DOHH2 (cell line): ENCODE data around the gene OR56A5.

Experiments used
- H3F3A ChIP-seq: fragments of 200-600 bp; sonication (generic), shearing (Covaris generic); 2 replicates; pipeline ENCODE4 v1.6.0; 2016; ENCODE audit warnings: antibody characterized with exemption, mild to moderate bottlenecking; ENCODE audit not compliant: control insufficient read depth, insufficient read depth
- H3K27ac ChIP-seq: fragments of 200-600 bp; sonication (generic); 2 replicates; pipeline ENCODE4 v1.5.1; 2014; ENCODE audit warnings: low read depth, mild to moderate bottlenecking, low read length, moderate library complexity
- H3K27me3 ChIP-seq: fragments of 200-600 bp; sonication (generic); 2 replicates; pipeline ENCODE4 v1.6.1; 2014; ENCODE audit warnings: mild to moderate bottlenecking, low read length, mixed read lengths; ENCODE audit not compliant: control insufficient read depth
- H3K36me3 ChIP-seq: fragments of 200-600 bp; sonication (generic); 2 replicates; pipeline ENCODE4 v1.6.1; 2014; ENCODE audit warnings: mild to moderate bottlenecking, low read length, moderate library complexity, mixed read lengths; ENCODE audit not compliant: control insufficient read depth
- H3K4me1 ChIP-seq: fragments of 200-600 bp; sonication (generic); 2 replicates; pipeline ENCODE4 v1.6.1; 2014; ENCODE audit warnings: mild to moderate bottlenecking, low read length, mixed read lengths; ENCODE audit not compliant: control insufficient read depth
- H3K4me2 ChIP-seq: fragments of 200-600 bp; sonication (generic); 2 replicates; pipeline ENCODE4 v1.6.0; 2014; ENCODE audit warnings: mild to moderate bottlenecking, low read length, moderate library complexity
- H3K4me3 ChIP-seq: fragments of 200-600 bp; sonication (generic); 2 replicates; pipeline ENCODE4 v1.5.1; 2014; ENCODE audit warnings: mild to moderate bottlenecking, low read length, mixed read lengths
- H3K79me2 ChIP-seq: fragments of 200-600 bp; sonication (generic); 2 replicates; pipeline ENCODE4 v1.6.1; 2014; ENCODE audit warnings: mild to moderate bottlenecking, low read length, mixed read lengths; ENCODE audit not compliant: control insufficient read depth
- H3K9me2 ChIP-seq: fragments of 200-600 bp; sonication (generic); replicated peaks from 2 replicates; pipeline ENCODE4 v1.6.1; 2014; ENCODE audit warnings: mild to moderate bottlenecking, low read length, mixed read lengths; ENCODE audit not compliant: control insufficient read depth
- H3K9me3 ChIP-seq: fragments of 200-600 bp; sonication (generic); 2 replicates; pipeline ENCODE4 v1.6.1; 2014; ENCODE audit warnings: antibody characterized with exemption, low read length, mixed read lengths; ENCODE audit not compliant: control insufficient read depth, insufficient read depth
- H4K20me1 ChIP-seq: fragments of 200-600 bp; sonication (generic); 2 replicates; pipeline ENCODE4 v1.6.0; 2014; ENCODE audit warnings: low read depth, mild to moderate bottlenecking, antibody characterized with exemption, low read length, moderate library complexity; ENCODE audit not compliant: control insufficient read depth, insufficient read depth
- EZH2phosphoT487 ChIP-seq: fragments of 200-600 bp; sonication (generic); IDR thresholded peaks from 2 replicates; pipeline ENCODE4 v1.6.1; 2017; ENCODE audit warnings: borderline replicate concordance, mild to moderate bottlenecking, antibody characterized with exemption, low read length, moderate library complexity, mixed read lengths
- TF ChIP-seq, protein P1 (sequence below): fragments of 200-600 bp; sonication (generic); IDR thresholded peaks from one replicate; pipeline ENCODE4 v1.5.1; 2014; ENCODE audit warnings: antibody characterized with exemption, mild to moderate bottlenecking, low read depth, low read length; ENCODE audit not compliant: poor library complexity, severe bottlenecking

OR56A5 gene

DNA sequence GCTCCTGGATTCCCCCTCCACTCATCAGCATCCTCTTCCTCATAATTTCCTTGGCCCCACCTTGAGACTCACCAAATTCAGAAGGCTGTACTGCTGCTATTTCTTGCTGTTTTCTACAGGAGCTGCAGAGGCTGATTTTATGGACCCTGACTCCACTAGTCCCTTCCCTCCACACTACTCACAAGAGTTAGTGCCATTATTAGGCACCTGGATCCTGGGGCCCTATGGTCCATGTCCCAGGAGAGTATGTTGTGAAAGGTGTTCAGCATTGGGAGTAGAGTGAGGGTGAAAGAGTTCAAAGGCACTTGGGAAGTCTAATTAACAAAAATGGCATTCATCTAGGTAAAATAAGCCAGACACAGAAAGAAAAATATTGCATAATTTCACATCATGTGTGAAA, 38.6 kb upstream of the OR56A5 start, which contains the start of gene OR56A4:
TSS of gene OR56A4 (minus strand) at position 101 of the 400 bp plus-strand sequence. CDS start 3,954 bp downstream, outside the sequence.
- Histone ChIP-seq H3F3A (no peaks in the 10 kb centered on the region), H3K9me2 (no peaks in the 10 kb centered on the region), H3K4me3 (no peak within 1 kb of the TSS), H3K36me3 (no peaks in the 10 kb centered on the region), H3K9me3 (no peaks in the 10 kb centered on the region), H3K27me3 (no peaks in the 10 kb centered on the region; the same call in 1 of the 2 replicates), H4K20me1 (no peaks in the 10 kb centered on the region), H3K4me2 (no peak within 1 kb of the TSS), H3K27ac (no peak within 1 kb of the TSS), H3K79me2 (no peaks in the 10 kb centered on the region), H3K4me1 (no peaks in the 10 kb centered on the region)
- TF ChIP-seq, protein P1, sequence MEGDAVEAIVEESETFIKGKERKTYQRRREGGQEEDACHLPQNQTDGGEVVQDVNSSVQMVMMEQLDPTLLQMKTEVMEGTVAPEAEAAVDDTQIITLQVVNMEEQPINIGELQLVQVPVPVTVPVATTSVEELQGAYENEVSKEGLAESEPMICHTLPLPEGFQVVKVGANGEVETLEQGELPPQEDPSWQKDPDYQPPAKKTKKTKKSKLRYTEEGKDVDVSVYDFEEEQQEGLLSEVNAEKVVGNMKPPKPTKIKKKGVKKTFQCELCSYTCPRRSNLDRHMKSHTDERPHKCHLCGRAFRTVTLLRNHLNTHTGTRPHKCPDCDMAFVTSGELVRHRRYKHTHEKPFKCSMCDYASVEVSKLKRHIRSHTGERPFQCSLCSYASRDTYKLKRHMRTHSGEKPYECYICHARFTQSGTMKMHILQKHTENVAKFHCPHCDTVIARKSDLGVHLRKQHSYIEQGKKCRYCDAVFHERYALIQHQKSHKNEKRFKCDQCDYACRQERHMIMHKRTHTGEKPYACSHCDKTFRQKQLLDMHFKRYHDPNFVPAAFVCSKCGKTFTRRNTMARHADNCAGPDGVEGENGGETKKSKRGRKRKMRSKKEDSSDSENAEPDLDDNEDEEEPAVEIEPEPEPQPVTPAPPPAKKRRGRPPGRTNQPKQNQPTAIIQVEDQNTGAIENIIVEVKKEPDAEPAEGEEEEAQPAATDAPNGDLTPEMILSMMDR, result no peak
- no peak for TF ChIP-seq EZH2phosphoT487

DNA sequence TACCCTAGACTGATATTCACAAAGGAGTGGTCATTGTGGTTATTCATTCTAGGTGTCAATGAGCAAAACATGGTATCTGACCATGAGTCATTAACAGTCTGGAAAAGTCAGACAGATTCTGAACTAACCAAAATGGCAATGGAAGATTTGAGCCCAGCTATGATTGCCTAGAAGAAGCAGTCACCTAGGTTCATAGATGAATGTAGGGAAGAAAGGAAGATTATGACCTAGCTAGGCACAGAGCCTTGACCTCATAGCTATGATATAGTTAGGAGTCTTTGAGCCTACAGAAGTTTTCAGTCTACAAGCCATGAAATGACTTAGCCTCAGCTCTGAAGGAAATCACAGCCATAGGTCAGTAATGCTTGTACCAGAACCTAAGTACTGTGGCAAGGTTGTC, 38.1 kb upstream of the OR56A5 start:
- Histone ChIP-seq H3K9me3 (no peaks in the 10 kb centered on the region), H3K4me3 (no peak overlapping the region), H3K4me1 (no peaks in the 10 kb centered on the region), H3K79me2 (no peaks in the 10 kb centered on the region), H3K36me3 (no peaks in the 10 kb centered on the region), H3F3A (no peaks in the 10 kb centered on the region), H3K4me2 (no peak overlapping the region), H4K20me1 (no peaks in the 10 kb centered on the region), H3K9me2 (no peaks in the 10 kb centered on the region), H3K27ac (no peak overlapping the region), H3K27me3 (no peaks in the 10 kb centered on the region; the same call in 1 of the 2 replicates)
- TF ChIP-seq, protein P1, result no peak
- no peak for TF ChIP-seq EZH2phosphoT487

DNA sequence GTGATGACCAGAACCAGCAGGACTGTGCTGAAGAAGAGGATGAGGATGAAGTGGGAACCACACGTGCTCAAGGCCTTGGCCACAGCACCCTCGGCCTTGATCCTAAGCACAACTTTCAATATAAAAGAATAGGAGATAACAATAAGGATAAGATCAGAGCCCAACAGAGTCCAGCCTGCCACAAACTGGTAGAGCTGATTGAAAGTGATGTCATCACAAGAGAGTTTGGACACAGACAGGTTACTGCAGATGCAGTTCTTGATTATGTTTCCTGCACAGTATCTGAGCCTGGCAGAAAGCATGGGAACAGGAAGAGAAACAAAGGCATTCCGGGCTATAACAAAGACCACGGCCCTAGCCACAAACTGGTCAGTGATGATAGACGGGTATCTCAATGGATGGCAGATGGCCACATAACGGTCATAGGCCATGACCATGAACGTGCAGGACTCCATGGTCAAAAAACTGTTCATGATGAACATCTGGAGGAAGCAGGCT, 34.0 kb upstream of the OR56A5 start:
- no peaks in the 10 kb centered on the region for H3K36me3 ChIP-seq
- H3K9me2 ChIP-seq, result no peaks in the 10 kb centered on the region
- H3K9me3 ChIP-seq, result no peaks in the 10 kb centered on the region
- H3K4me2 ChIP-seq, result no peak overlapping the region
- no peak for TF ChIP-seq EZH2phosphoT487
- TF ChIP-seq, protein P1, result no peak
- H3F3A ChIP-seq, result no peaks in the 10 kb centered on the region
- H3K27ac ChIP-seq, result no peak overlapping the region
- H3K4me1 ChIP-seq, result no peaks in the 10 kb centered on the region
- H3K27me3 ChIP-seq, result no peaks in the 10 kb centered on the region; the same call in 1 of the 2 replicates
- no peaks in the 10 kb centered on the region for H4K20me1 ChIP-seq
- no peaks in the 10 kb centered on the region for H3K79me2 ChIP-seq
- H3K4me3 ChIP-seq, result no peak overlapping the region

DNA sequence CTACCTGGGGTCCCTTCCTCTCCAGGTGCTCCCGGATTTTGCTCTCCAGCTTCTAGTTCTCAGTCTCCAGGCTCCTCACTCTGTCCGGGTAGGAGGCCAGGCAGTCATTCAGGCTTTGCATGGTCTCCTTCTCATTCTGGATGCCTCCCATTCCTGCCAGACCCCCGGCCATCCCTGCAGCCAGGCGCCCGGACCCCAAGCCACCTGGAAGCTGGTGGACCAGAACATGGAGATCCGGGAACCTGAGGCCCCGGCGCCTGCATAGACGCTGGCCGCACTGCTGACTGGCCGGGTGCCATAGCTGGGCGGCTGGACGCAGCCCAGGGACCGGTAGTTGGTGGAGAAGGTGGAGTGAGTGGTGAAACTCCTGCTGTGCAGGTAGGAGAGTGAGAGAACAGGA, 26.5 kb upstream of the OR56A5 start:
- Histone ChIP-seq H3K4me1 (no peaks in the 10 kb centered on the region), H3K27me3 (no peaks in the 10 kb centered on the region), H3K4me2 (no peak overlapping the region), H3K79me2 (no peaks in the 10 kb centered on the region), H3K27ac (no peak overlapping the region), H3K9me3 (no peaks in the 10 kb centered on the region), H3K9me2 (no peaks in the 10 kb centered on the region), H3K36me3 (no peaks in the 10 kb centered on the region), H4K20me1 (no peaks in the 10 kb centered on the region), H3F3A (no peaks in the 10 kb centered on the region), H3K4me3 (no peak overlapping the region)
- TF ChIP-seq EZH2phosphoT487, result no peak
- TF ChIP-seq, protein P1, result no peak
